Activated gamma-delta T cell treated with Interleukin-2 at 50 U/mL for 16 hours (primary cell): ENCODE measurements around the gene TEAD2.
"Not testable (repeated sequence)": the region's sequence is repeated elsewhere in the genome, so short reads cannot be mapped to it uniquely, and the experiment has no call there.

Experiments
- DNase-seq: peaks from one replicate; pipeline ENCODE4 v3.0.0-alpha.2; 2020

Gene TEAD2

GRCh38 chr19:49347191-49347590, 15.0 kb downstream of the TEAD2 start:
- no peak for DNase-seq

- no peak for DNase-seq
These were observed 17.5 kb downstream of the TEAD2 start for GRCh38 chr19:49344505-49345423.

GRCh38 chr19:49343123-49343522, 19.1 kb downstream of the TEAD2 start:
- DNase-seq, result no peak

- no peak for DNase-seq
These were observed 19.9 kb downstream of the TEAD2 start for GRCh38 chr19:49342291-49342721.

- no peak for DNase-seq
These were observed 21.1 kb downstream of the TEAD2 start for GRCh38 chr19:49340865-49341718.

- no peak for DNase-seq
These were observed 21.9 kb downstream of the TEAD2 start for GRCh38 chr19:49340069-49340864.

GRCh38 chr19:49339301-49340068, 22.7 kb downstream of the TEAD2 start:
- no peak for DNase-seq

GRCh38 chr19:49338691-49339300, 23.4 kb downstream of the TEAD2 start:
- DNase-seq, result no peak

- no peak for DNase-seq
These were observed 24.1 kb downstream of the TEAD2 start for GRCh38 chr19:49338023-49338677.

GRCh38 chr19:49337267-49338022, 24.8 kb downstream of the TEAD2 start:
- DNase-seq, result no peak

GRCh38 chr19:49336482-49337266, 25.5 kb downstream of the TEAD2 start:
- no peak for DNase-seq

GRCh38 chr19:49335784-49336481, 26.3 kb downstream of the TEAD2 start:
- DNase-seq, result no peak

GRCh38 chr19:49335071-49335783, 27.0 kb downstream of the TEAD2 start, which contains the start of gene CD37:
TSS of gene CD37 (plus strand) at chr19:49335406. CDS start at chr19:49335541, 135 bp downstream.
- DNase-seq, result peak; percentile 60

GRCh38 chr19:49333811-49334288, 28.4 kb downstream of the TEAD2 start:
- DNase-seq, result peak; percentile 70

- DNase-seq, result no peak
These were observed 28.8 kb downstream of the TEAD2 start for GRCh38 chr19:49333418-49333805.

GRCh38 chr19:49332691-49333417, 29.4 kb downstream of the TEAD2 start:
- not testable (repeated sequence) for DNase-seq

- peak; percentile 31 for DNase-seq
These were observed 30.6 kb downstream of the TEAD2 start for GRCh38 chr19:49331616-49332055.
